ENCODE results near the gene ZNRF2.

DNA sequence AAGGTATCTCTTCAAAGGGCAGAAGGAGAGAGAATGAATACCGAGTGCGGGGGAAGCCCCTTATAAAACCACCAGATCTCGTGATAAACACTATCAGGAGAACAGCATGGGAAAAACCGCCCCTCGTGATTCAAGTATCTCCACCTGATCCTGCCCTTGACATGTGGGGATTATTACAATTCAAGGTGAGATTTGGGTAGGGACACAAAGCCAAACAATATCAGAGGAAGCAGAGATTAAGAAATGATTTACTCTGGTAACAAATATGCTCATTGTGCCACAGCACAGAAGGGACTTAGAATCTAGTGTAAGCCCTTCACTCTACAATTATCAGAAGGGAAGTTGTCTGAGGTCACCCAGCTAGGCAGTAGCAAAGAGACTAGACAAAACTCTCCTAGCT lies 40.1 kb upstream of the ZNRF2 start:
- TF ChIP-seq, protein P1, sequence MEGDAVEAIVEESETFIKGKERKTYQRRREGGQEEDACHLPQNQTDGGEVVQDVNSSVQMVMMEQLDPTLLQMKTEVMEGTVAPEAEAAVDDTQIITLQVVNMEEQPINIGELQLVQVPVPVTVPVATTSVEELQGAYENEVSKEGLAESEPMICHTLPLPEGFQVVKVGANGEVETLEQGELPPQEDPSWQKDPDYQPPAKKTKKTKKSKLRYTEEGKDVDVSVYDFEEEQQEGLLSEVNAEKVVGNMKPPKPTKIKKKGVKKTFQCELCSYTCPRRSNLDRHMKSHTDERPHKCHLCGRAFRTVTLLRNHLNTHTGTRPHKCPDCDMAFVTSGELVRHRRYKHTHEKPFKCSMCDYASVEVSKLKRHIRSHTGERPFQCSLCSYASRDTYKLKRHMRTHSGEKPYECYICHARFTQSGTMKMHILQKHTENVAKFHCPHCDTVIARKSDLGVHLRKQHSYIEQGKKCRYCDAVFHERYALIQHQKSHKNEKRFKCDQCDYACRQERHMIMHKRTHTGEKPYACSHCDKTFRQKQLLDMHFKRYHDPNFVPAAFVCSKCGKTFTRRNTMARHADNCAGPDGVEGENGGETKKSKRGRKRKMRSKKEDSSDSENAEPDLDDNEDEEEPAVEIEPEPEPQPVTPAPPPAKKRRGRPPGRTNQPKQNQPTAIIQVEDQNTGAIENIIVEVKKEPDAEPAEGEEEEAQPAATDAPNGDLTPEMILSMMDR (IDR thresholded peaks at IDR 0.05): no peak
- no peak for TF ChIP-seq POLR2AphosphoS5 (IDR thresholded peaks at IDR 0.05)
- TF ChIP-seq POLR2A (IDR thresholded peaks at IDR 0.05): no peak
